HG02623 (cell line): ENCODE measurements around the gene CTDSP2.
"Not testable (repeated sequence)": the region's sequence is repeated elsewhere in the genome, so short reads cannot be mapped to it uniquely, and the experiment has no call there.

Experiments used
- ATAC-seq: cut with Tn5 transposase; IDR thresholded peaks from one replicate; pipeline ENCODE4 v1.9.1; 2021; ENCODE audit warnings: moderate library complexity; ENCODE audit not compliant: unreplicated experiment

Gene CTDSP2

GRCh38 chr12:57846577-57847319, at the start of gene CTDSP2:
TSS of gene CTDSP2 (minus strand) at chr12:57846729. CDS start at chr12:57846435, 294 bp downstream.
- ATAC-seq, result peak; percentile 37

GRCh38 chr12:57896115-57896433, 49.5 kb upstream of the CTDSP2 start:
- no peak for ATAC-seq

GRCh38 chr12:57895389-57896114, 49.0 kb upstream of the CTDSP2 start:
- ATAC-seq, result no peak

GRCh38 chr12:57894399-57895292, 48.1 kb upstream of the CTDSP2 start:
- no peak for ATAC-seq

- ATAC-seq, result no peak
Measured at GRCh38 chr12:57893431-57894353, 47.2 kb upstream of the CTDSP2 start.

GRCh38 chr12:57892232-57892972, 45.9 kb upstream of the CTDSP2 start:
- no peak for ATAC-seq

- no peak for ATAC-seq
Measured at GRCh38 chr12:57891542-57892228, 45.2 kb upstream of the CTDSP2 start.

GRCh38 chr12:57890191-57891115, 43.9 kb upstream of the CTDSP2 start:
- no peak for ATAC-seq

- ATAC-seq, result no peak
Measured at GRCh38 chr12:57889500-57889989, 43.0 kb upstream of the CTDSP2 start.

GRCh38 chr12:57888409-57889157, 42.1 kb upstream of the CTDSP2 start:
- ATAC-seq, result no peak

- ATAC-seq, result no peak
Measured at GRCh38 chr12:57887631-57888408, 41.3 kb upstream of the CTDSP2 start.

GRCh38 chr12:57886964-57887363, 40.4 kb upstream of the CTDSP2 start:
- not testable (repeated sequence) for ATAC-seq

- no peak for ATAC-seq
Measured at GRCh38 chr12:57886542-57886941, 40.0 kb upstream of the CTDSP2 start.

GRCh38 chr12:57885207-57885606, 38.7 kb upstream of the CTDSP2 start:
- ATAC-seq, result no peak

- ATAC-seq, result no peak
Measured at GRCh38 chr12:57883700-57884099, 37.2 kb upstream of the CTDSP2 start.

- ATAC-seq, result no peak
Measured at GRCh38 chr12:57883057-57883456, 36.5 kb upstream of the CTDSP2 start.
